Measurements from ENCODE around the gene TAF4.
"Not testable (repeated sequence)": the region's sequence is repeated elsewhere in the genome, so short reads cannot be mapped to it uniquely, and the experiment has no call there.

TAF4 gene

DNA sequence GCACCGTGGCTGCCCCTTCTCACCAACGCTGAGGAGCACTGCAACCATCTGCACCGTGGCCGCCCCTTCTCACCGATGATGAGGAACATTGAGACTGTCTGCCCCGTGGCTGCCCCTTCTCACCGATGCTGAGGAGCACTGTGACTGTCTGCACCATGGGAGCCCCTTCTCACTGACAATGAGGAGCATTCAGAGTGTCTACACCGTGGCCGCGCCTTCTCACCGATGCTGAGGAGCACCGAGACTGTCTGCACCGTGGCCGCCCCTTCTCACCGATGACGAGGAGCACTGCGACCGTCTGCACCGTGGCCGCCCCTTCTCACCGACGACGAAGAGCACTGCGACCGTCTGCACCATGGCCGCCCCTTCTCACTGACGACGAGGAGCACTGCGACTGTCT is 120.2 kb downstream of the TAF4 start:
- CTCF ChIA-PET; H3K9me3 ChIP-seq (ENCODE audit: control extremely low read depth in 1 of 5, control insufficient read depth in 4 of 5, insufficient read depth in 2 of 5, low read depth in 1 of 5, low read length in 4 of 5); H3K4me3 ChIP-seq (ENCODE audit: control insufficient read depth in 1 of 7, extremely low read depth in 1 of 7, insufficient read depth in 4 of 7, low read depth in 2 of 7, low read length in 6 of 7); H3K4me1 ChIP-seq (ENCODE audit: control extremely low read depth in 1 of 4, control insufficient read depth in 4 of 4, insufficient read depth in 4 of 4, low read length in 3 of 4); DNase-seq; H3K27me3 ChIP-seq (replicated peaks in 2 of 5; ENCODE audit: control insufficient read depth in 4 of 5, insufficient read depth in 5 of 5, low read length in 4 of 5); POLR2A ChIA-PET; H3K36me3 ChIP-seq (ENCODE audit: control insufficient read depth in 4 of 4, insufficient read depth in 4 of 4, low read length in 3 of 4); H3K27ac ChIP-seq (ENCODE audit: insufficient read depth in 1 of 2, low read depth in 1 of 2, low read length in 2 of 2, poor library complexity in 1 of 2, severe bottlenecking in 2 of 2): not testable (repeated sequence)
- no CpG with 5 or more reads among the region's 29 CpGs for WGBS (ENCODE audit: insufficient coverage)

DNA sequence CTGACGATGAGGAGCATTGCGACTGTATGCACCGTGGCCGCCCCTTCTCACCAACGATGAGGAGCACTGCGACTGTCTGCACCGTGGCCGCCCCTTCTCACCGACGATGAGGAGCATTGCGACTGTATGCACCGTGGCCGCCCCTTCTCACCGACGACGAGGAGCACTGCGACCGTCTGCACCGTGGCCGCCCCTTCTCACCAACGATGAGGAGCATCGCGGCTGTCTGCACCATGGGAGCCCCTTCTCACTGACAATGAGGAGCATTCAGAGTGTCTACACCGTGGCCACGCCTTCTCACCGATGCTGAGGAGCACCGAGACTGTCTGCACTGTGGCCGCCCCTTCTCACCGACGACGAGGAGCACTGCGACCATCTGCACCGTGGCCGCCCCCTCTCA is 120.7 kb downstream of the TAF4 start:
- H3K4me1 ChIP-seq (ENCODE audit: control extremely low read depth in 1 of 4, control insufficient read depth in 4 of 4, insufficient read depth in 4 of 4, low read length in 3 of 4); H3K4me3 ChIP-seq (ENCODE audit: control insufficient read depth in 1 of 7, extremely low read depth in 1 of 7, insufficient read depth in 4 of 7, low read depth in 2 of 7, low read length in 6 of 7); H3K27ac ChIP-seq (ENCODE audit: insufficient read depth in 1 of 2, low read depth in 1 of 2, low read length in 2 of 2, poor library complexity in 1 of 2, severe bottlenecking in 2 of 2); H3K27me3 ChIP-seq (replicated peaks in 2 of 5; ENCODE audit: control insufficient read depth in 4 of 5, insufficient read depth in 5 of 5, low read length in 4 of 5); DNase-seq; H3K9me3 ChIP-seq (ENCODE audit: control extremely low read depth in 1 of 5, control insufficient read depth in 4 of 5, insufficient read depth in 2 of 5, low read depth in 1 of 5, low read length in 4 of 5); POLR2A ChIA-PET; CTCF ChIA-PET; H3K36me3 ChIP-seq (ENCODE audit: control insufficient read depth in 4 of 4, insufficient read depth in 4 of 4, low read length in 3 of 4): not testable (repeated sequence)
- WGBS (ENCODE audit: insufficient coverage) = 86% methylated on average over 7 of the region's 34 CpGs

GRCh38 chr20:61942526-61942925 is 123.2 kb downstream of the TAF4 start:
- no peaks in the 10 kb centered on the region for H3K27me3 ChIP-seq (replicated peaks in 2 of 5; ENCODE audit: control insufficient read depth in 4 of 5, insufficient read depth in 5 of 5, low read length in 4 of 5)
- H3K27ac ChIP-seq (ENCODE audit: insufficient read depth in 1 of 2, low read depth in 1 of 2, low read length in 2 of 2, poor library complexity in 1 of 2, severe bottlenecking in 2 of 2) = no peak overlapping the region
- no peak for DNase-seq
- ChIA-PET CTCF (no interaction called here), POLR2A (no interaction called here)
- no peaks in the 10 kb centered on the region for H3K36me3 ChIP-seq (ENCODE audit: control insufficient read depth in 4 of 4, insufficient read depth in 4 of 4, low read length in 3 of 4)
- no peaks in the 10 kb centered on the region for H3K9me3 ChIP-seq (ENCODE audit: control extremely low read depth in 1 of 5, control insufficient read depth in 4 of 5, insufficient read depth in 2 of 5, low read depth in 1 of 5, low read length in 4 of 5)
- no peak overlapping the region for H3K4me3 ChIP-seq (ENCODE audit: control insufficient read depth in 1 of 7, extremely low read depth in 1 of 7, insufficient read depth in 4 of 7, low read depth in 2 of 7, low read length in 6 of 7)
- 79% methylated on average over 3 of the region's 9 CpGs for WGBS (ENCODE audit: insufficient coverage)
- H3K4me1 ChIP-seq (ENCODE audit: control extremely low read depth in 1 of 4, control insufficient read depth in 4 of 4, insufficient read depth in 4 of 4, low read length in 3 of 4) = no peaks in the 10 kb centered on the region

GRCh38 chr20:61941721-61942405 is 123.8 kb downstream of the TAF4 start:
- ChIA-PET CTCF (no interaction called here), POLR2A (interaction anchor here (0.7 kb wide), 1 partner anchor 1378 kb away, joined by 3 read pairs; no protein-coding TSS in a partner anchor)
- DNase-seq = no peak
- H3K4me3 ChIP-seq (ENCODE audit: control insufficient read depth in 1 of 7, extremely low read depth in 1 of 7, insufficient read depth in 4 of 7, low read depth in 2 of 7, low read length in 6 of 7) = no peak overlapping the region
- H3K27ac ChIP-seq (ENCODE audit: insufficient read depth in 1 of 2, low read depth in 1 of 2, low read length in 2 of 2, poor library complexity in 1 of 2, severe bottlenecking in 2 of 2) = no peak overlapping the region
- no peaks in the 10 kb centered on the region for H3K36me3 ChIP-seq (ENCODE audit: control insufficient read depth in 4 of 4, insufficient read depth in 4 of 4, low read length in 3 of 4)
- H3K9me3 ChIP-seq (ENCODE audit: control extremely low read depth in 1 of 5, control insufficient read depth in 4 of 5, insufficient read depth in 2 of 5, low read depth in 1 of 5, low read length in 4 of 5) = no peaks in the 10 kb centered on the region
- H3K4me1 ChIP-seq (ENCODE audit: control extremely low read depth in 1 of 4, control insufficient read depth in 4 of 4, insufficient read depth in 4 of 4, low read length in 3 of 4) = no peaks in the 10 kb centered on the region
- no peaks in the 10 kb centered on the region for H3K27me3 ChIP-seq (replicated peaks in 2 of 5; ENCODE audit: control insufficient read depth in 4 of 5, insufficient read depth in 5 of 5, low read length in 4 of 5)
- 94% methylated on average over 15 of the region's 16 CpGs for WGBS (ENCODE audit: insufficient coverage)

DNA sequence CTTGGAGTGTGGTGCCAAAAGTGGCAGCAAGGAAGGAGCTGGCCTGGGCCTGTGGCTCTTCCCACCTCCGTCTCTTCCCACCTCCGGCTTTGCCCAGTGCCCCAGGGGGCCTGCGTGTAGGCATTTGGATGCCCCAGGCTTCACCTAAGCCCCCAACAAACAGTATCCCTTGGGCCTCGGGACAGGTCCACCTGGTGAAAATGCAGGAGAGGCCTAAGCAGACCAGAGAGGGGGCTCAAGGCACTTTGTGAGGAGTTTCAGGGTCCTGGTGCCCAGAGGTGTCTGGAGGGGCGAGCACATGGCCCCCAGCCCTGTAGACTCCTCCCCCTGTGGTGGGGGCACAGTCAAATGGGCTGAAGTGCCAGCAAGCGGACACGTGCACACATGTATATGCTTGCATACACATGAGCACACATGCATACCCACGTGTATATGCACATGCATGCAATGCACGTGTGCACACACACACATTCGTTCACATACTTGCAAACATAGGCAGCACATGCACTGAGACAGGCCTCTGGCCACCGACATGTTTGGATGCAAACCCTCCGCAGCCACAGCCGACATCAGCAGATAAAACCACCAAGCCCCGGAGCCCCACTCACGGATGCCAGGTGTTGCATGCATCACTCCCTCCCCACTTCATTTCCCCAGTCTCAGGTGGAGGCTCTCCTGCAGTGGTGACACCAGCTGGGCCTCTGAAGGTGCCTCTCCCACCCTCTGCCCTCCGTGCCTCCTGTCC is 124.5 kb downstream of the TAF4 start:
- no peaks in the 10 kb centered on the region for H3K4me1 ChIP-seq (ENCODE audit: control extremely low read depth in 1 of 4, control insufficient read depth in 4 of 4, insufficient read depth in 4 of 4, low read length in 3 of 4)
- ChIA-PET CTCF (no interaction called here), POLR2A (interaction anchor here (0.7 kb wide), 1 partner anchor 1377 kb away, joined by 3 read pairs; no protein-coding TSS in a partner anchor)
- no peaks in the 10 kb centered on the region for H3K27me3 ChIP-seq (replicated peaks in 2 of 5; ENCODE audit: control insufficient read depth in 4 of 5, insufficient read depth in 5 of 5, low read length in 4 of 5)
- no peak overlapping the region for H3K27ac ChIP-seq (ENCODE audit: insufficient read depth in 1 of 2, low read depth in 1 of 2, low read length in 2 of 2, poor library complexity in 1 of 2, severe bottlenecking in 2 of 2)
- H3K36me3 ChIP-seq (ENCODE audit: control insufficient read depth in 4 of 4, insufficient read depth in 4 of 4, low read length in 3 of 4) = no peaks in the 10 kb centered on the region
- no peak for DNase-seq
- no peaks in the 10 kb centered on the region for H3K9me3 ChIP-seq (ENCODE audit: control extremely low read depth in 1 of 5, control insufficient read depth in 4 of 5, insufficient read depth in 2 of 5, low read depth in 1 of 5, low read length in 4 of 5)
- 86% methylated on average over 16 of the region's 16 CpGs for WGBS (ENCODE audit: insufficient coverage)
- no peak overlapping the region for H3K4me3 ChIP-seq (ENCODE audit: control insufficient read depth in 1 of 7, extremely low read depth in 1 of 7, insufficient read depth in 4 of 7, low read depth in 2 of 7, low read length in 6 of 7)

GRCh38 chr20:61940491-61940890 is 125.2 kb downstream of the TAF4 start:
- H3K27me3 ChIP-seq (replicated peaks in 2 of 5; ENCODE audit: control insufficient read depth in 4 of 5, insufficient read depth in 5 of 5, low read length in 4 of 5) = no peaks in the 10 kb centered on the region
- WGBS (ENCODE audit: insufficient coverage) = 98% methylated on average over 17 of the region's 17 CpGs
- ChIA-PET CTCF (no interaction called here), POLR2A (no interaction called here)
- H3K4me1 ChIP-seq (ENCODE audit: control extremely low read depth in 1 of 4, control insufficient read depth in 4 of 4, insufficient read depth in 4 of 4, low read length in 3 of 4) = no peaks in the 10 kb centered on the region
- no peaks in the 10 kb centered on the region for H3K36me3 ChIP-seq (ENCODE audit: control insufficient read depth in 4 of 4, insufficient read depth in 4 of 4, low read length in 3 of 4)
- no peak overlapping the region for H3K27ac ChIP-seq (ENCODE audit: insufficient read depth in 1 of 2, low read depth in 1 of 2, low read length in 2 of 2, poor library complexity in 1 of 2, severe bottlenecking in 2 of 2)
- no peak overlapping the region for H3K4me3 ChIP-seq (ENCODE audit: control insufficient read depth in 1 of 7, extremely low read depth in 1 of 7, insufficient read depth in 4 of 7, low read depth in 2 of 7, low read length in 6 of 7)
- no peak for DNase-seq
- H3K9me3 ChIP-seq (ENCODE audit: control extremely low read depth in 1 of 5, control insufficient read depth in 4 of 5, insufficient read depth in 2 of 5, low read depth in 1 of 5, low read length in 4 of 5) = no peaks in the 10 kb centered on the region

DNA sequence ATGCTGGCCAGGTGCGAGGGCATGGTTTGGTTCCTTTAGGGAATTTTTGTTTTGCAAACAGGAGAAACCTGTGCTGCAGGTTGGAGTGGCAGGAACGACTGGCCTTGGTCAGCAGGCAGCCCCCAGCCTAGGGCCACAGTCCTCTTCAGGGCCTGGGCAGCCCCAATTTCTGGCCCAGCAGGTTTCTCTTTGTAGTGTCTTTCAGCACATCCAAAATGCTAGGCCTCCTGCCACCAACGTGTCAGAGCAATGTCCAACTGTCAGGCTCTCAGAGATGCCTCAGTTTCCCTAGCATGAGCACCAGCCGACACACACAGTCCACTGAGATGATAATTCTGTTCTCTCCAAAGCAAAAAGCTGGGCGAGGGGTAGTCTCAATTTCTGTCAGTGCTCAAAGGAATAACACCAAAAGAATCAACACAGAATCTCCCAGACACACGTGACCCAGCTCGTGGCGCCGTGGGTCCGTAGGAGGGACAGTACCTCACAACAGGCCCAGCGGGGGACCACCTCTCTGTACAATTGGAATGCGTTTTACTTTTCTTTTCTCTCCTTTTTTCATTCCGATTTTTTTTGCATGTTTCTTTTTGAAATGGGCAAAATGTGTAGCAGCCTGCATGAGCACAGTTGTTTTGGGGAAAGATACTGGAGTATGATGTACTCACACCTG is 125.9 kb downstream of the TAF4 start:
- Histone ChIP-seq H3K4me3 (ENCODE audit: control insufficient read depth in 1 of 7, extremely low read depth in 1 of 7, insufficient read depth in 4 of 7, low read depth in 2 of 7, low read length in 6 of 7) (no peak overlapping the region), H3K27me3 (replicated peaks in 2 of 5; ENCODE audit: control insufficient read depth in 4 of 5, insufficient read depth in 5 of 5, low read length in 4 of 5) (no peaks in the 10 kb centered on the region), H3K36me3 (ENCODE audit: control insufficient read depth in 4 of 4, insufficient read depth in 4 of 4, low read length in 3 of 4) (no peaks in the 10 kb centered on the region), H3K4me1 (ENCODE audit: control extremely low read depth in 1 of 4, control insufficient read depth in 4 of 4, insufficient read depth in 4 of 4, low read length in 3 of 4) (no peaks in the 10 kb centered on the region), H3K27ac (ENCODE audit: insufficient read depth in 1 of 2, low read depth in 1 of 2, low read length in 2 of 2, poor library complexity in 1 of 2, severe bottlenecking in 2 of 2) (no peak overlapping the region), H3K9me3 (ENCODE audit: control extremely low read depth in 1 of 5, control insufficient read depth in 4 of 5, insufficient read depth in 2 of 5, low read depth in 1 of 5, low read length in 4 of 5) (no peaks in the 10 kb centered on the region)
- POLR2A ChIA-PET = no interaction called here
- CTCF ChIA-PET = no interaction called here
- DNase-seq = no peak
- 93% methylated on average over 10 of the region's 13 CpGs for WGBS (ENCODE audit: insufficient coverage)

Data from common myeloid progenitor, CD34-positive (primary cell).